Osteocyte (in vitro differentiated cells): ENCODE measurements around the gene CST9L. TPM values are rescaled to one million over a fixed set of nuclear protein-coding genes. Genes with fewer than 3 reads are reported as not detected.

Experiments used
- DNase-seq: peaks from one replicate; pipeline ENCODE4 v3.0.0; 2021; ENCODE audit warnings: mixed read lengths; ENCODE audit not compliant: unreplicated experiment; ENCODE audit errors: extremely low spot score
- H3K27ac Mint-ChIP-seq: one replicate; pipeline ENCODE4 v1.8.0; 2021; ENCODE audit warnings: mild to moderate bottlenecking, mixed read lengths; ENCODE audit not compliant: unreplicated experiment
- H3K27me3 Mint-ChIP-seq: one replicate; pipeline ENCODE4 v1.8.0; 2021; ENCODE audit warnings: mixed read lengths; ENCODE audit not compliant: unreplicated experiment
- H3K36me3 Mint-ChIP-seq: one replicate; pipeline ENCODE4 v1.8.0; 2021; ENCODE audit warnings: mixed read lengths; ENCODE audit not compliant: unreplicated experiment
- H3K4me1 Mint-ChIP-seq: one replicate; pipeline ENCODE4 v1.8.0; 2021; ENCODE audit warnings: mixed read lengths; ENCODE audit not compliant: unreplicated experiment
- H3K4me3 Mint-ChIP-seq: one replicate; pipeline ENCODE4 v1.8.0; 2021; ENCODE audit warnings: mild to moderate bottlenecking, moderate library complexity, mixed read lengths; ENCODE audit not compliant: unreplicated experiment
- H3K9me3 Mint-ChIP-seq: one replicate; pipeline ENCODE4 v1.8.0; 2021; ENCODE audit warnings: mixed read lengths; ENCODE audit not compliant: unreplicated experiment
- CTCF ChIP-seq: fragments of 200-600 bp; sonication (generic); IDR thresholded peaks from 2 replicates; pipeline ENCODE4 v1.5.0; 2021; ENCODE audit warnings: antibody characterized with exemption, mild to moderate bottlenecking, moderate library complexity
- total RNA-seq: library from RNA; stranded (reverse); gene quantifications from 2 replicates; pipeline ENCODE4 v1.2.1, GENCODE V29; 2021

The CST9L gene
- total RNA-seq, 1 donor from 2014 or later, result not detected

GRCh38 chr20:23603321-23603720 lies 35.0 kb upstream of the CST9L start:
- DNase-seq, result no peak
- Mint-ChIP-seq H3K4me3 (no peak overlapping the region), H3K27ac (no peak overlapping the region), H3K27me3 (peaks cover 20% of the 10 kb centered on the region), H3K36me3 (no peaks in the 10 kb centered on the region), H3K9me3 (no peaks in the 10 kb centered on the region), H3K4me1 (peaks cover 21% of the 10 kb centered on the region)
- TF ChIP-seq CTCF, result no peak

- no peak for TF ChIP-seq CTCF
- Mint-ChIP-seq H3K4me3 (no peak overlapping the region), H3K27ac (no peak overlapping the region), H3K9me3 (no peaks in the 10 kb centered on the region), H3K27me3 (peaks cover 26% of the 10 kb centered on the region), H3K36me3 (no peaks in the 10 kb centered on the region), H3K4me1 (peaks cover 21% of the 10 kb centered on the region)
- no peak for DNase-seq
These were observed 34.4 kb upstream of the CST9L start for GRCh38 chr20:23602699-23603098.

- Mint-ChIP-seq H3K4me3 (no peak overlapping the region), H3K9me3 (no peaks in the 10 kb centered on the region), H3K4me1 (peaks cover 21% of the 10 kb centered on the region), H3K36me3 (no peaks in the 10 kb centered on the region), H3K27me3 (peaks cover 30% of the 10 kb centered on the region), H3K27ac (no peak overlapping the region)
- no peak for DNase-seq
- no peak for TF ChIP-seq CTCF
These were observed 34.0 kb upstream of the CST9L start for GRCh38 chr20:23602241-23602640.

- Mint-ChIP-seq H3K36me3 (no peaks in the 10 kb centered on the region), H3K27me3 (peaks cover 35% of the 10 kb centered on the region), H3K4me1 (peaks cover 20% of the 10 kb centered on the region), H3K9me3 (no peaks in the 10 kb centered on the region), H3K27ac (no peak overlapping the region), H3K4me3 (no peak overlapping the region)
- DNase-seq, result no peak
- no peak for TF ChIP-seq CTCF
These were observed 33.4 kb upstream of the CST9L start for GRCh38 chr20:23601715-23602114.

- no peak for DNase-seq
- no peak for TF ChIP-seq CTCF
- H3K27ac Mint-ChIP-seq, result no peak overlapping the region
- peaks cover 40% of the 10 kb centered on the region for H3K27me3 Mint-ChIP-seq
- H3K36me3 Mint-ChIP-seq, result no peaks in the 10 kb centered on the region
- no peaks in the 10 kb centered on the region for H3K9me3 Mint-ChIP-seq
- H3K4me3 Mint-ChIP-seq, result no peak overlapping the region
- peaks cover 9% of the 10 kb centered on the region for H3K4me1 Mint-ChIP-seq
These were observed 30.2 kb upstream of the CST9L start for GRCh38 chr20:23598481-23598880.
